Uterus (tissue), 4 donors: ENCODE data around the gene MXD1. TPM values are rescaled to one million over a fixed set of nuclear protein-coding genes. Genes with fewer than 3 reads are reported as not detected.

Experiments used
- DNase-seq, 2 donors: peaks; one replicate each; pipeline ENCODE4 v3.0.0-alpha.2; 2019 to 2020
- H3K27ac ChIP-seq, 2 donors: fragments of 200-600 bp; sonication (generic); 1 replicate in 1 of 2; 2 replicates in 1 of 2; pipeline ENCODE4 v1.5.1; 2016 to 2018
- H3K27me3 ChIP-seq, 2 donors: fragments of 200-600 bp; sonication (generic); one replicate each; pipeline ENCODE4 v1.5.1; 2018 to 2019; ENCODE audit warnings: control low read depth in 1 of 2
- H3K36me3 ChIP-seq, 2 donors: fragments of 200-600 bp; sonication (generic); one replicate each; pipeline ENCODE4 v1.5.1; 2019; ENCODE audit warnings: control low read depth in 1 of 2
- H3K4me1 ChIP-seq, 2 donors: fragments of 200-600 bp; sonication (generic); one replicate each; pipeline ENCODE4 v1.5.1; 2018 to 2019; ENCODE audit warnings: control low read depth in 1 of 2
- H3K4me3 ChIP-seq, 2 donors: fragments of 200-600 bp; sonication (generic); 1 replicate in 1 of 2; 2 replicates in 1 of 2; pipeline ENCODE4 v1.5.1; 2018 to 2019; ENCODE audit warnings: mild to moderate bottlenecking in 1 of 2
- H3K9me3 ChIP-seq, 2 donors: fragments of 200-600 bp; sonication (generic); one replicate each; pipeline ENCODE4 v1.5.1; 2019; ENCODE audit warnings: control low read depth in 1 of 2
- POLR2A ChIP-seq, 2 donors: fragments of 450-650 bp; IDR thresholded peaks; one replicate each; pipeline ENCODE4 v1.6.1; 2016; ENCODE audit warnings: antibody characterized with exemption in 2 of 2, mild to moderate bottlenecking in 1 of 2, moderate library complexity in 1 of 2
- intact Hi-C: fragments of 100-400 bp; cut with DNase I; formaldehyde crosslinking; loops from one replicate; pipeline ENCODE4 v1.15.1; 2023; ENCODE audit warnings: low total_unique reads
- total RNA-seq, 4 donors: library from RNA; depleted of rRNA in 3 of 4; stranded (reverse); fragments of >200 nt in 3 of 4; gene quantifications; one replicate each; pipeline versions ENCODE4 v1.1.0 to v1.2.4, GENCODE V29; 2014 to 2023
- TF ChIP-seq, protein P1 (sequence below), 4 experiments: fragments of 200-600 bp in 2 of 4; fragments of 450-650 bp in 2 of 4; sonication (generic) in 2 of 4; IDR thresholded peaks; one replicate each; pipeline ENCODE4 v1.5.1; 2016 to 2019; ENCODE audit warnings: antibody characterized with exemption in 4 of 4, mild to moderate bottlenecking in 2 of 4, moderate library complexity in 1 of 4
- donor health status: DM: yes; HTN: yes; CAD: no.

The MXD1 gene
- total RNA-seq, 4 donors from 2014 or later, result 6.5 to 11.3 (median 8.0) TPM

DNA sequence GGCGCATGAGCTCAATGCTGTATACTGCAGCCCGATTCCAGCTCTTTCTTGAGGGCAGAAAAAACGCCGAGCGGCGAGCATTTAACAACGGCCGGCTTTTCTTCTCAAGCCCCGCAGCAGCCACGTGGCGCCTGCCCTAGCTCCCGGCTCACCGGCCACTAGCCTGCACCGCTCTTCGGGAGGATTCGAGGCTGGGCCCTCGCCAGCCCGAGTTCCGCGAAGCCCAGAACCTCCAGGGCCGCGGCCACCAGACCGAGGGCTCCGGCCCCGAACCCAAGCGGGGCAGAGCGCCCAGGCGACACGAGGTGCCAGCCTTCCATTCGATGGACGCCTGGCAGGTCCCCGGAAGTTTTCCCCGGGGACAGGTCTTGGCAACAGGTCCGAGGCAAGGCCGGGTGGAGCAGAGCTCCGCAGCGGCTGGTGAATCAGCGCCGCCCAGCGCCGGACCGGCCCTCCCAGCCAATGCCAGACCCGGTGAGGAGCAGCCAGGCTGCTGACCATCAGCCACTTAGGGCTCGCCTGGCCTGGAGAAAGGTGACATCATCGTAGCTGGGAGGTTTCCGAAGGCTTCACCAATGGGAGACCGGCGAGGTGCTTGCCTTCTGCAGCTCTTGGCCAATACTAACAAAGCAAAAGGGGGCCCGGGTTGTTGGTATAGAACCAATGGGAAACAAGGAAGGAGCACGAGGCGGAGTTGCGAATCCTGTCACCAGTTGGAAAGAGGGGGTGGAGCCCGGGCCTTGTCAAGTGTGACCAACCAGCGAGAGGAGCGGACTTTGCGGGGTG lies 552 bp upstream of the MXD1 start:
- peak overlapping the region; percentile 64 to 78 for H3K4me3 ChIP-seq
- intact Hi-C loops, result loop anchor here (5.0 to 10.0 kb wide), 2 partner anchors 150 to 228 kb away; no protein-coding TSS in a partner anchor
- peak; percentile 99 to 100 for DNase-seq
- peak overlapping the region; percentile 97 to 98 for H3K27ac ChIP-seq
- H3K9me3 ChIP-seq, result no peaks in the 10 kb centered on the region
- TF ChIP-seq POLR2A (IDR thresholded peaks at IDR 0.05), result peak; percentile 91 to 99
- TF ChIP-seq, protein P1, sequence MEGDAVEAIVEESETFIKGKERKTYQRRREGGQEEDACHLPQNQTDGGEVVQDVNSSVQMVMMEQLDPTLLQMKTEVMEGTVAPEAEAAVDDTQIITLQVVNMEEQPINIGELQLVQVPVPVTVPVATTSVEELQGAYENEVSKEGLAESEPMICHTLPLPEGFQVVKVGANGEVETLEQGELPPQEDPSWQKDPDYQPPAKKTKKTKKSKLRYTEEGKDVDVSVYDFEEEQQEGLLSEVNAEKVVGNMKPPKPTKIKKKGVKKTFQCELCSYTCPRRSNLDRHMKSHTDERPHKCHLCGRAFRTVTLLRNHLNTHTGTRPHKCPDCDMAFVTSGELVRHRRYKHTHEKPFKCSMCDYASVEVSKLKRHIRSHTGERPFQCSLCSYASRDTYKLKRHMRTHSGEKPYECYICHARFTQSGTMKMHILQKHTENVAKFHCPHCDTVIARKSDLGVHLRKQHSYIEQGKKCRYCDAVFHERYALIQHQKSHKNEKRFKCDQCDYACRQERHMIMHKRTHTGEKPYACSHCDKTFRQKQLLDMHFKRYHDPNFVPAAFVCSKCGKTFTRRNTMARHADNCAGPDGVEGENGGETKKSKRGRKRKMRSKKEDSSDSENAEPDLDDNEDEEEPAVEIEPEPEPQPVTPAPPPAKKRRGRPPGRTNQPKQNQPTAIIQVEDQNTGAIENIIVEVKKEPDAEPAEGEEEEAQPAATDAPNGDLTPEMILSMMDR (IDR thresholded peaks at IDR 0.05), result peak in 2 of 4 experiments; percentile 22 to 30
- no peaks in the 10 kb centered on the region for H3K27me3 ChIP-seq
- H3K36me3 ChIP-seq, result no peaks in the 10 kb centered on the region
- H3K4me1 ChIP-seq, result no peaks in the 10 kb centered on the region

DNA sequence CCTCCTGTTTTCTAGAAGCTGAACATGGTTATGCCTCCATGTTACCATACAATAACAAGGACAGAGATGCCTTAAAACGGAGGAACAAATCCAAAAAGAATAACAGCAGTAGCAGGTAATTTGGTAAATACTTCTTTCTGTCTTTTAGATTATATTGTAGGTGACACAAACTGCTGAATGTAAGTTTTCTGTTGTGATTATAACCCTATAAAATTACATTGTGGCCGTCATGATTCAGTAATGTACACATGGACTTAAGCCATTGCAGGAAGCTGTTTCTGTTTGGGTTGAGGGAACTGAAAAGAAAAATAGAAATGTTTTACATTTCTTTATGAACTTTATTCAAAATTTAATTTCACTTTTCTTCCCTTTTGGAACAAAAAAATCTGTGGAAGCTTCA lies 1.2 kb downstream of the MXD1 start:
- intact Hi-C loops, result loop anchor here (10.0 kb wide), 1 partner anchor 149 kb away; no protein-coding TSS in a partner anchor
- no peak for DNase-seq
- Histone ChIP-seq H3K4me1 (no peaks in the 10 kb centered on the region), H3K27ac (peak overlapping the region; percentile 88 to 90), H3K4me3 (peak overlapping the region in 1 of 2 donors; percentile 67), H3K36me3 (no peaks in the 10 kb centered on the region), H3K9me3 (no peaks in the 10 kb centered on the region), H3K27me3 (no peaks in the 10 kb centered on the region)
- no peak for TF ChIP-seq POLR2A (IDR thresholded peaks at IDR 0.05)
- TF ChIP-seq, protein P1 (IDR thresholded peaks at IDR 0.05), result no peak

DNA sequence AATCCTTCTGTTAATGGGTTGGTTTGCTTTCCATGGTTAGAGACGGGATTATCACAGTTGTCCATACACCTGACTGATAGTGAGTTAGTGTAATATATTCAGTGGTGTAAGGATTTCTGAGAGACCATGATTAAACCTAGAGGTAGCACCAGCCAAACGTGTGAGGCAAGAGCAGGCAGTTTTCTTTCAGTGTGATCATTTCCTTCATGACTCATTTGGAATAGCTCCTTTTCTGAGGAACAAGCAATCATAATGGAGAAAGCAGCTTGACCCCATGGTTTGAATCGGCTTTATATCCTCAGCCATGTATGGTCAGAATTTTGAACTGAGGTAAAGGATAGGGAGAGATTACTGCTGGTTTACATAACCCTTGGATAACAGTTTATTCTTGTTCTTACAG lies 2.9 kb downstream of the MXD1 start:
- intact Hi-C loops, result loop anchor here (10.0 kb wide), 1 partner anchor 147 kb away; no protein-coding TSS in a partner anchor
- Histone ChIP-seq H3K27ac (peak overlapping the region; percentile 57 to 65), H3K4me1 (no peaks in the 10 kb centered on the region), H3K36me3 (no peaks in the 10 kb centered on the region), H3K27me3 (no peaks in the 10 kb centered on the region), H3K9me3 (no peaks in the 10 kb centered on the region), H3K4me3 (no peak overlapping the region)
- peak in 1 of 2 donors; percentile 30 for DNase-seq
- peak in 1 of 2 donors; percentile 36 for TF ChIP-seq POLR2A (IDR thresholded peaks at IDR 0.05)
- TF ChIP-seq, protein P1 (IDR thresholded peaks at IDR 0.05), result no peak

DNA sequence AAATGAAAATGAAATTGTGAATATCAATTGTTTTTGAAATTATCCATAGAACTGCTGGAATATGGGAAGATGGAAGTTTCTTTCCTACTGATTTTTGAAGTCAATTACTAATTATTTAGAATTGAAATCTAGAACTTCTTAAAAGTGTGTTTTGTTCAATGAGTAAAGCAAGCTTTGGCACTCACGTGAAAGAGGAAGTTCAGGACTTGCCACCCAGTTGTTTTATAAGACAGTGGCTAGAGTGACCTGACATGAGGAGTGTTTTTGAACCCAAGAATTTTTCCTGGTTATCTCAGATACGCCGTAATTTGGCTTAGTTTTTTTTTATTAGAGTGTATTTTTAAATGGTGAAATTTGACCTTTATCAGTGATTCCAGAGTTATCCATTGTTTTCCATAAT lies 3.5 kb downstream of the MXD1 start:
- Histone ChIP-seq H3K4me3 (no peak overlapping the region), H3K4me1 (no peaks in the 10 kb centered on the region), H3K27ac (peak overlapping the region; percentile 57 to 65), H3K27me3 (no peaks in the 10 kb centered on the region), H3K9me3 (no peaks in the 10 kb centered on the region), H3K36me3 (no peaks in the 10 kb centered on the region)
- DNase-seq, result no peak
- no peak for TF ChIP-seq POLR2A (IDR thresholded peaks at IDR 0.05)
- TF ChIP-seq, protein P1 (IDR thresholded peaks at IDR 0.05), result no peak
- intact Hi-C loops, result loop anchor here (10.0 kb wide), 1 partner anchor 146 kb away; no protein-coding TSS in a partner anchor

DNA sequence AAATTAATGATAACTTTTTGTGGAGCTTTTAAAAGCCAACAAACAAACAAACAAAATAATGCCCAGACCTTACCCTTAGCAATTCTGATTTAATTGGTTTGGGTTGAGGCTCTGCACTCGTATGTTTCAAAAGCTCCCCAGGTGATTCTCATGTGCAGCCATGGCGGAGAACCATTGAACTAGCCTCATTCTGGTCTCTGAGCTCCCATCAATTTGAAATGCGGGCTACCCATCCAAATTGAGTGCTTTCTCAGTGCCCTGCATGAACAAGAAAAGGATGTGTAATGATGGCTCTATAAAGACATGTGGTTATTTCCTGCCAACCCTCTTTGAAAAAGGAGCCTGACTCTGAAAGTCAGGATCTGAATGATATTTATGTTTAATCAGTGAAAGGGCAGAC lies 8.2 kb downstream of the MXD1 start:
- DNase-seq, result no peak
- no peaks in the 10 kb centered on the region for H3K9me3 ChIP-seq
- no peak overlapping the region for H3K27ac ChIP-seq
- no peaks in the 10 kb centered on the region for H3K27me3 ChIP-seq
- intact Hi-C loops, result no loop called here
- H3K4me3 ChIP-seq, result no peak overlapping the region
- no peaks in the 10 kb centered on the region for H3K4me1 ChIP-seq
- H3K36me3 ChIP-seq, result no peaks in the 10 kb centered on the region
- no peak for TF ChIP-seq POLR2A (IDR thresholded peaks at IDR 0.05)
- TF ChIP-seq, protein P1 (IDR thresholded peaks at IDR 0.05), result no peak
